Bronchial epithelial cell (primary cell): ENCODE data around the gene MTG1. TPM values are rescaled to one million over a fixed set of nuclear protein-coding genes. Genes with fewer than 3 reads are reported as not detected.
"Not testable (repeated sequence)": the region's sequence is repeated elsewhere in the genome, so short reads cannot be mapped to it uniquely, and the experiment has no call there.

Experiments
- DNase-seq: peaks from one replicate; pipeline ENCODE4 v3.0.0-alpha.2; 2010; ENCODE audit warnings: low read depth
- FAIRE-seq: peaks from 2 replicates; lab custom pipeline; 2011; peaks lifted over from hg19 to GRCh38; lab: Jason Lieb, UNC
- H3K27me3 ChIP-seq: 2 replicates; pipeline ENCODE4 v1.5.1; 2011; ENCODE audit warnings: low read length; ENCODE audit not compliant: control insufficient read depth, insufficient read depth
- H3K36me3 ChIP-seq: 2 replicates; pipeline ENCODE4 v1.5.1; 2011; ENCODE audit warnings: low read length; ENCODE audit not compliant: control insufficient read depth, insufficient read depth
- H3K4me3 ChIP-seq: 2 replicates; pipeline ENCODE4 v1.5.1; 2011; ENCODE audit warnings: mild to moderate bottlenecking, low read depth, low read length, control low read depth
- total RNA-seq: library from RNA; depleted of rRNA; stranded (reverse); fragments of >200 nt; gene quantifications from 2 replicates; pipeline ENCODE4 v1.2.1, GENCODE V29; 2014
- TF ChIP-seq, protein P1 (sequence below): IDR thresholded peaks from 2 replicates; pipeline ENCODE4 v1.5.1; 2011; ENCODE audit warnings: mild to moderate bottlenecking, moderate library complexity, low read length, control low read depth, inconsistent platforms; ENCODE audit not compliant: insufficient read depth, severe bottlenecking

MTG1 gene
- total RNA-seq, 1 donor from 2014 or later, result 20.5 TPM

DNA sequence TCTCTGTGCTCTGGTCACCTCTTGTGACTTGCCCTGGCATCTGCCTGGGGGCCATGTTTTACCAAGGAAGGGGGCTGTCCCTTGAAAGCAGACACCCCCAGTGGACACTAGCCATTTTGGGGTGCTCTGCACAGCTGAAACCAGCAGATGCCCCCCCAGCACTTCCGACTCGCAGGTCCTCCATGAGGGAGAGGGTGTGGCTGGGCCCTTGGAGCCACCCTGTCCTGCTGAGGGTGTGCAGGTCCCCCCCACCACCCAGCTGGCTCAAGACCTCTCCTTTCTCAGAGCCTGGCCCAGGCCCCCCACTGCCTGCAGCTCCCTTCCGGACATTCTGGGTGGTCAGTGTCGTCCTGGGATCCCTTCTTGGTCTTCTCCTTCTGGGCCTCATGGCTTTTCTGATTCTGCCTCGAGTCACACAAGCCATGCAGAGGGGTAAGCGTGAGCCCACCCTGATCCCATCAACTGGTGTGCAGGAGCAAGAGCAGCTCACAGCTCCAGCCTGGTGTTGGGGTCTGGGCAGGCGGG is 72.1 kb downstream of the MTG1 start:
- Histone ChIP-seq H3K27me3 (no peaks in the 10 kb centered on the region), H3K4me3 (no peak overlapping the region), H3K36me3 (no peaks in the 10 kb centered on the region)
- FAIRE-seq (no peak), DNase-seq (no peak)
- TF ChIP-seq, protein P1, sequence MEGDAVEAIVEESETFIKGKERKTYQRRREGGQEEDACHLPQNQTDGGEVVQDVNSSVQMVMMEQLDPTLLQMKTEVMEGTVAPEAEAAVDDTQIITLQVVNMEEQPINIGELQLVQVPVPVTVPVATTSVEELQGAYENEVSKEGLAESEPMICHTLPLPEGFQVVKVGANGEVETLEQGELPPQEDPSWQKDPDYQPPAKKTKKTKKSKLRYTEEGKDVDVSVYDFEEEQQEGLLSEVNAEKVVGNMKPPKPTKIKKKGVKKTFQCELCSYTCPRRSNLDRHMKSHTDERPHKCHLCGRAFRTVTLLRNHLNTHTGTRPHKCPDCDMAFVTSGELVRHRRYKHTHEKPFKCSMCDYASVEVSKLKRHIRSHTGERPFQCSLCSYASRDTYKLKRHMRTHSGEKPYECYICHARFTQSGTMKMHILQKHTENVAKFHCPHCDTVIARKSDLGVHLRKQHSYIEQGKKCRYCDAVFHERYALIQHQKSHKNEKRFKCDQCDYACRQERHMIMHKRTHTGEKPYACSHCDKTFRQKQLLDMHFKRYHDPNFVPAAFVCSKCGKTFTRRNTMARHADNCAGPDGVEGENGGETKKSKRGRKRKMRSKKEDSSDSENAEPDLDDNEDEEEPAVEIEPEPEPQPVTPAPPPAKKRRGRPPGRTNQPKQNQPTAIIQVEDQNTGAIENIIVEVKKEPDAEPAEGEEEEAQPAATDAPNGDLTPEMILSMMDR, result no peak

DNA sequence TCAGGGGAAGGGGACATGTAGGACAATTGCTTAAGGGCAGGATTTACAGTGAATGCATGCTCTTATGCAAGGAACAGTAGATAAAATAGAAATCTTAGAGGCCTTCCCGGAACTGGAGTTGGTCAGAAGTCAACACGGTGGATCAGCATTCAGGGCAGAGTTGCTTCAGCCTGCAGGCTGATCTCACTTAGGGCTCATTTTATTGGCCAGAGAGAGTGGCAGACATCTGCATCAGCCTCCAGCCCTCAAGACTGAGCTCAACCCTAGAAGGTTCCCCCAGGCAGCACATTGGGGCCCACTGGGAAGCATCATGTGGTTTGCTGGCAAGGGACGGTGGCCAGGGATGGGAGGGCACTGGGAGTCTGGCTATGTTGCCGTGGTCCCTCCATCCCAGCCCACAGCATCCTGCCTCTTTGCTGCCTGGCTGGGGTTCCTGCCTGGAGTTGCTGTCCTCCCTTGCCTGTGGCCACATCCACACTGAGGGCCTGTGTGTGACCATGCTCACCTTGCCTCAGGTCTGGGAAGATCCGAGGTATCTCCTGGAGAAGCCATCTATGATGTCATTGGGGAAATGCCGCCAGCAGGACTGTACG is 72.8 kb downstream of the MTG1 start:
- TF ChIP-seq, protein P1, result no peak
- Histone ChIP-seq H3K4me3 (no peak overlapping the region), H3K36me3 (no peaks in the 10 kb centered on the region), H3K27me3 (no peaks in the 10 kb centered on the region)
- FAIRE-seq (no peak), DNase-seq (no peak)

DNA sequence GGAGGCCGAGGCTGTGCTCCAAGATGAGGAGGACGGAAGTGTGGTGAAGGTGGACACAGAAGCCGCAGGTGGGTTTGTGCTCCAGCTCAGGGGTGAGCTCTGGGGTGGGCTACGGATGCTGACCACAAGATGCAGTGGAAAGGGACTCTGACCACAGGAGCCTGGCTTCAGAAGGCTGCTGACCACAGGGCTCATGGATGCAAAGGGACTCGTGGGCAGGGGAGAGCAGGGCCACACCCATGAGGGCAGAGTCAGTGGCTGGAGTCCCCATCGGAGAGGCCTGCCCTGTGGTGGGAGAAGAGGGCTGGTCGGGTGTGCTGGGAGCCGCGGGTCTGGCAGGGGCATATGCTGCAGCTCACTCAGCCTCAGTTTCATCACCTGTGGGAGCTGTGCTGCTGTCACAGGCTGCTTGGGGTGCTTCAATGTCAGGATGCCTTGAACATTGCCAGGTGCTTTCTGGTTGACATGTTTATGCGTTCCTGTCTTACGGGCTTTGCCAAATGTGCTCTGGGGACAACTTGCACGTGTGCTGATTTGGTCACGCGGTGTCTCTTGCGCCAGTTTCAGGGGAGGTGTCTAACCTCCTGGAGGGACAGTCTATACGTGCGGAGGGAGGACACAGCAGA is 73.4 kb downstream of the MTG1 start:
- H3K27me3 ChIP-seq, result no peaks in the 10 kb centered on the region
- FAIRE-seq (peak; percentile 90), DNase-seq (no peak)
- TF ChIP-seq, protein P1, result no peak
- H3K36me3 ChIP-seq, result no peaks in the 10 kb centered on the region
- no peak overlapping the region for H3K4me3 ChIP-seq

DNA sequence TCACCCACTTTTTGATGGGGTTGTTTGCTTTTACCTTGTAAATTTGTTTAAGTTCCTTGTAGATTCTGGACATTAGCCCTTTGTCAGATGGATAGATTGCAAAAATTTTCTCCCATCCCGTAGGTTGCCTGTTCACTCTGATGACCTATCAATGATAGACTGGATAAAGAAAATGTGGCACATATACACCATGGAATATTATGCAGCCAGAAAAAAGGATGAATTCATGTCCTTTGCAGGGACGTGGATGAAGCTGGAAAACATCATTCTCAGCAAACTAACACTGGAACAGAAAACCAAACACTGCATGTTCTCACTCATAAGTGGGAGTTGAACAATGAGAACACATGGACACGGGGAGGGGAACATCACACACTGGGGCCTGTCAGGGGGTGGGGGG is 75.2 kb downstream of the MTG1 start:
- H3K4me3 ChIP-seq, H3K36me3 ChIP-seq, FAIRE-seq, H3K27me3 ChIP-seq, DNase-seq: not testable (repeated sequence)

DNA sequence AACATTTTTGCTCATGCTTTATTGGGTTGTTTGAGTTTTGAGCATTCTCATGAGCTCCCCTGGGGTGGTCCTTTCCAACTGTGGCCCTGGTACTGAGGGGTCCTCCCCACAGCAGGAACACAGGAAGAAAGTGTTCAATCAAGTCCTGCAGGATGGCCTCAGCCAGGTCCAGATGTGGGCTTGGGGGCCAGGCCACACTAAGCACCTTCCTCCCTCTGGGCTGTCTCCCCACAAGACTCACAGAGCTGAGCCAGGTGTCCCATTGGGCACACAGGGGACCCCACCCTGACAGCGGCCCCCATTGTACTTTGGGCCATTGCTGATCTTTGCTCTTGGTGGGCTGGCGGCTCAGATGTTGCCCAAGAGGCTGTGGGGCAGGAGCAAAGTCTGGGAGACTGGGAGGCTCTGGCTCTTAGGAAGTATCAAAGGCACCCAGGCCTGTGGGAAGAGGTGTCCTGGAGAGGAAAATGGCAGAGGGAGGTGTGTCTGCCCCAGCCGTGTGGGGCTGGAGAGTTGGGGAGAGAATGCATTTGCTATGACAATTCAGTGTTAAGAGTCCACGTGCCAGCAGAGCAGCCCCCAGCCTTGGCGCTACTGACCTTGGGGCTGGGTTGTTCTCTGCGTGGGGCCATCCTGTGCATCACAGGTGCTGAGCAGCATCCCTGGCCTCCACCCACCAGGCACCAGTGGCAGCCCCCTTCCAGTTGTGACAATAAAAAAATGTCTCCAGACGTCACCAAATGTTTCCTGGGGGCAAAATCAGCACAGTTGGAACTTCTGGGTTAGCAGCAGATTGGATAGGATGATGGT is 77.5 kb downstream of the MTG1 start:
- Histone ChIP-seq H3K27me3 (no peaks in the 10 kb centered on the region), H3K36me3 (no peaks in the 10 kb centered on the region), H3K4me3 (no peak overlapping the region)
- TF ChIP-seq, protein P1, result no peak
- FAIRE-seq (no peak), DNase-seq (no peak)

Other genes starting within 250 kb of the MTG1 start
- gene KNDC1, start 233.9 kb upstream of the MTG1 start, total RNA-seq, result under 0.01 TPM in 2 replicates
- not detected in 2 replicates for gene UTF1, start 163.9 kb upstream of the MTG1 start, total RNA-seq
- gene VENTX, start 156.3 kb upstream of the MTG1 start, total RNA-seq, result not detected in 2 replicates
- 34.2 and 41.6 TPM in 2 replicates for gene ADAM8, start 117.3 kb upstream of the MTG1 start, total RNA-seq
- gene TUBGCP2, start 85.3 kb upstream of the MTG1 start, total RNA-seq, result 42.4 and 43.3 TPM in 2 replicates
- 16.4 and 23.2 TPM in 2 replicates for gene ZNF511, start 85.2 kb upstream of the MTG1 start, total RNA-seq
- gene CALY, start 57.3 kb upstream of the MTG1 start, total RNA-seq, result not detected in 2 replicates
- gene PRAP1, start 46.8 kb upstream of the MTG1 start, total RNA-seq, result not detected in 2 replicates
- gene FUOM, start 36.1 kb upstream of the MTG1 start, total RNA-seq, result 16.8 and 23.2 TPM in 2 replicates
- gene ECHS1, start 20.8 kb upstream of the MTG1 start, total RNA-seq, result 44.8 and 49.0 TPM in 2 replicates
- gene PAOX, start 14.9 kb upstream of the MTG1 start, total RNA-seq, result 5.0 and 9.6 TPM in 2 replicates
- gene SPRN, start 30.5 kb downstream of the MTG1 start, total RNA-seq, result not detected in 2 replicates
- gene SCART1, start 59.8 kb downstream of the MTG1 start, total RNA-seq, result 1.0 and 1.1 TPM in 2 replicates
- under 0.01 and 0.26 TPM in 2 replicates for gene CYP2E1, start 133.2 kb downstream of the MTG1 start, total RNA-seq
- gene SYCE1, start 171.4 kb downstream of the MTG1 start, total RNA-seq, result not detected in 2 replicates
- gene FRG2B, start 232.6 kb downstream of the MTG1 start, total RNA-seq, result not detected in 2 replicates